Colon (tissue), 2 donors: ENCODE measurements around the gene TMEM170B.
"Not testable (repeated sequence)": the region's sequence is repeated elsewhere in the genome, so short reads cannot be mapped to it uniquely, and the experiment has no call there.

Experiments
- FAIRE-seq: peaks from 2 replicates; lab custom pipeline; 2012; peaks lifted over from hg19 to GRCh38; lab: Jason Lieb, UNC
- donor health status: control.
- donor health status: control.

Gene TMEM170B

GRCh38 chr6:11528996-11529395 is 8.6 kb upstream of the TMEM170B start:
- no peak for FAIRE-seq

DNA sequence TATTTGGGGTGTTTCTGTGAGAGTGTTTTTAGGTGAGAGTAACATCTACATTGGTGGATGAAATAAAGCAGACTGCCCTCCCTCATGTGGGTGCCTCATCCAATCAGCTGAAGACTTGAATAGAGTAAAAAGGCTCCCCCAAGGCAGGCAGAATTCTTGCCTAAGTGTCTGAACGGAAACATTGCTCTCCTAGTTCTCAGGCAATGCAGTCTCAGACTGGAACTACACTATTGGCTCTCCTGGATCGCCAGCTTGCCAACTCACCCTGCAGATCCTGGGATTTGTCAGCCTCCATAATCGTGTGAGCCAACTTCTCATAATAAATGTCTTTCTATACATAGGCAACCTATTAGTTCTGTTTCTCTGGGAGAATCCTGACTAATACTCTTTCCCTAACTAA is 5.5 kb upstream of the TMEM170B start:
- no peak for FAIRE-seq

GRCh38 chr6:11534561-11534960 is 3.0 kb upstream of the TMEM170B start:
- FAIRE-seq, result no peak

GRCh38 chr6:11535801-11536230 is 1.7 kb upstream of the TMEM170B start:
- FAIRE-seq, result no peak

GRCh38 chr6:11536795-11537194 is 754 bp upstream of the TMEM170B start:
- FAIRE-seq, result no peak

DNA sequence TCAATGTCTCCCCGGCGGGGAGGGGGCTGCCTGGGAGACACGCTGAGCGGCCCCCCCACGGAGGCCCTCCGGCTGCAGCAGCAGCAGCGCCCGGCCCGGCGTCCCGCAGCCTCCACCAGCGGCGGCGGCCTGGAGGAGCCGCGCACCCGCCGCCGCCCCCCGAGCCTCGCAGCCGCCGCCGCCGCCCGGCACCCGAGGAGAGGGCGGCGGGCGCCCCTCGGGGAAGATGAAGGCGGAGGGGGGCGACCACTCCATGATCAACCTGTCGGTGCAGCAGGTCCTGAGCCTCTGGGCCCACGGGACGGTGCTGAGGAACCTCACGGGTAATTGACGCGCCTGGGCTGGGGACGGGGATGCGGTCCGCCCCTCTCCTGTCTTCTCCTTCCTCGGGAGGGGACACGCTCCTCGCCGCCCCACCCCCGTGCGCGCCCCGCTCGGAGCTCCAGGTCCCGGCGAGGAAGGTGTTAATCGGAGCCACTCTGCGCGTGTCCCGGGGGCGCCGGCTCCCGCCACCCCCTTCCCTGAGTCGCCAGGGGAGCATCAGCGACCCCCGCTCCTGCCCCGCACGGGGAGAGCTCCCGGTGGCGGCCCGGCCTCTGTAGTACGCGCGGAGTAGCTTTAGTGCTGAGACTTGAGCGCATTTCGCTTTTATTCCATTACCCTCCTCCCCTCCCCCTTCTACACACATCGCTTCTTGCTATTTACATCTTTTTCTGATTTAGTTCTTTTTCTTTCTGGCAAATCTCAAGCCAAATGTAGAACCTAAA is 686 bp downstream of the TMEM170B start:
- no peak for FAIRE-seq

GRCh38 chr6:11538819-11539468 is 1.4 kb downstream of the TMEM170B start:
- no peak for FAIRE-seq

DNA sequence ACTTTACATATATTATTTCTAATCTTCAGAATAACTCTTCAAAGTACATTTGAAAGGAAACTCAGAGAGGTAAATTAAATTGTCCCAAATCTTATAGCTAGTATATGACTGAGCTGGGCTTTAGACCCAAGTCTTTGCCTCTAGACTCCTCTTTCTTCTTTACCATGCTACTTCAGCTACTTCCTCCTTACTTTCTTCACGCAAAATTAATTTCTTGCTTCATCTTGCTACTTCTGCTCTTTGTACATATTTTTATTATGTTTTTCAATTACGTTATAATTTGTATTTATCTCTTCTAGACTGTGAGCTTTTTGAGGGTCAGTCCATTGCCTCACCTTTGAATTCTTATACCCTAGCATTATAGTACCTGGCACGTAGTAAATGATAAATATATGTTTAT is 5.3 kb downstream of the TMEM170B start:
- peak; percentile 28 for FAIRE-seq

DNA sequence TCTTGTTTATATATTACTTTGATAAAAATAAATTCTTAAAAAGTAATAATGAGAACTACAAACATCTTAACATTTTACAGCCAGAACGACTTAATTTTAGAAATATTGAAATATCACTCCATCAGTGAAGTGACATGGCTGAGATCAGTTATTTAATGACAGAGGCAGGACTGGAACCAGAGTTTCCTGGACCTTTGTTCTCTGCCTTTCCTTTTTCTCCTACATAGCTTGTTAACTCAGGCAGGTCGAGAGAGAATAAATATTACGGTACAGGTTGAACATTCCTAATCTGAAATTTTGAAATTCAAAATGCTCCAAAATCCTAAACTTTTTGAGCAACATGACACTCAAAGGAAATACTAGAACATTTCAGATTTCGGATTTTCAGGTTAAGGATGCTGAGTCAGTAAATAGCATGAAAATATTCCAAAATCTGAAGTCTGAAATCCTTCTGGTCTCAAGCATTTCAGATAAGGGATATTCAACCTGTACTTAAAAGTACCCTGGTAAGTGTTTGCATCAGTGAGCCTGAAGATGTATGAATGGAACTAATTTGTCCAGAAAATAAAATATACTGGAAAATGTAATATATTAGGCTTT is 6.5 kb downstream of the TMEM170B start:
- no peak for FAIRE-seq

DNA sequence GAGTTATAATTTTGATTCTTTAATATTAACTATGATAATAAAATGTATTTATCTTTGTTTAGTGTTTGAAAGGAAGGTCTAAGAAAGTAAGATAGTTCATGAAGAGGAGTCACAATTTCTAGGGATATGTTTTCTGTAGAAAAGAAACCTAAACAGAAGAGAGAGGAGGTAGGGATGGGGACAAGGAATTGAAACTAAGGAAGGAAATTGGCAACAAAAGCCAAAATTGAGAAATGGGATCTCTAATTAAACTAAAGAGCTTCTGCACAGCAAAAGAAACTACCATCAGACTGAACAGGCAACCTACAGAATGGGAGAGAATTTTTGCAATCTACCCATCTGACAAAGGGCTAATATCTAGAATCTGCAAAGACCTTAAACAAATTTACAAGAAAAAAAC is 10.3 kb downstream of the TMEM170B start:
- not testable (repeated sequence) for FAIRE-seq

DNA sequence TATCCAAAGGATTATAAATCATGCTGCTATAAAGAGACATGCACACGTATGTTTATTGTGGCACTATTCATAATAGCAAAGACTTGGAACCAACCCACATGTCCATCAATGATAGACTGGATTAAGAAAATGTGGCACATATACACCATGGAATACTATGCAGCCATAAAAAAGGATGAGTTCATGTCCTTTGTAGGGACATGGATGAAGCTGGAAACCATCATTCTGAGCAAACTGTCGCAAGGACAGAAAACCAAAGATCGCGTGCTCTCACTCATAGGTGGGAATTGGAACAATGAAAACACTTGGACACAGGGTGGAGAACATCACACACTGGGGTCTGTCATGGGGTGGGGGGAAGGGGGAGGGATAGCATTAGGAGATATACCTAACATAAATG is 11.0 kb downstream of the TMEM170B start:
- FAIRE-seq, result not testable (repeated sequence)

DNA sequence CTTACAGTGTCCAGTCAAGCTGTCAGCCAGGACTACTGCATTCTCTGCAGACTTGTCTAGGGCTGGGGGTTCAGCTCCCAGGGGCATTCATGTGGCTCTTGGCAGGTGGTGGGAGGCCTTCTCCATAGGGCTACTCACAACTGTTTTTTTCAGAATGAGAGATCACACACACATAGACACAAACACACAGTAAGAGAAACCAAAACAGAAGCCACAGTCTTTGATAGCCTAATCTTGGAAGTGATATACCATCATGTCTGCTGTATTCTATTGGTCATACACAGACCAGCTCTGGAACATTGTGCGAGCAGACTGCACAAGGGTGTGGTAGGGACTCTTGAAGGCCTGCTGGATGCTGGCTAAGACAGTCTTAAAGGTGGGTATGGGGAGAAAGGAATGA is 13.5 kb downstream of the TMEM170B start:
- FAIRE-seq, result no peak

GRCh38 chr6:11552442-11552841 is 14.9 kb downstream of the TMEM170B start:
- no peak for FAIRE-seq

DNA sequence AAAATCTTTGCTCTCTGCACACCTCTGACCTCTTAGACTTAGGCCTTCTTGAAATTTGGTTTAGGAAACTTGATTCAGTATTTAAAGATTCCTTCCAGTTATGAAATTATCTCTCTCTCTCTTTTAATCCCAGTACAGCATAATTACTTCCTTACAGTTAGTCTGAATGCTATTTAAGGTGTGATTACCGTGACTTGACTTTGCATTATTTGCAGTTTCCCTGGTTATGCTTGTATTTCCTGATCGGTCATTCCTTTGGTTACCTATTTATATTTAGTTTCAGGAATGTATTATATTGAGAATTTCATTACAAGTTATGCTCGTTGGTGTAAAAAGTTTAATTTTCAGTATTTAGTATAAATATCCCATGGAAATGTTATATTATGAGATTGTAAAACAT is 16.3 kb downstream of the TMEM170B start:
- no peak for FAIRE-seq

- no peak for FAIRE-seq
These were observed 18.8 kb downstream of the TMEM170B start for GRCh38 chr6:11556309-11556708.

GRCh38 chr6:11563793-11564192 is 26.2 kb downstream of the TMEM170B start:
- FAIRE-seq, result no peak

DNA sequence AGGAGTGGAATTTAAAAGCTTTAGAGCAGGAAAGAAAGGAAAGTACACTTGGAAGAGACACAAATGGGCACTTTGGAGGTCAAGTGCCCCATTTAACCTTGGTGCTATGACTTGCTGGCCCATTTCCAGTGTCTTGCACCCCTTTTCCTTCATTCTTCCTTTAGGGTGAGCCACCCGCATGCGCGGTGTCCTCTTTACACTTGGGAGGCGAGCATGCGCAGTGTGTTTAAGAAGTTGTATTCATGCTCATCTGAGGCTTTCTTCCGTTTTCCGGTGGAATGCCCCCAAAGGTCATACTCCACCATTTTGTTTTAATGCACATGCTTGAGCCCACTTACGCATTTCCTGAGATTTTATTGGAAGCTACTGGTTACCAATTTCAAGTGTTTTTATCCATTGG is 29.1 kb downstream of the TMEM170B start:
- FAIRE-seq, result no peak

DNA sequence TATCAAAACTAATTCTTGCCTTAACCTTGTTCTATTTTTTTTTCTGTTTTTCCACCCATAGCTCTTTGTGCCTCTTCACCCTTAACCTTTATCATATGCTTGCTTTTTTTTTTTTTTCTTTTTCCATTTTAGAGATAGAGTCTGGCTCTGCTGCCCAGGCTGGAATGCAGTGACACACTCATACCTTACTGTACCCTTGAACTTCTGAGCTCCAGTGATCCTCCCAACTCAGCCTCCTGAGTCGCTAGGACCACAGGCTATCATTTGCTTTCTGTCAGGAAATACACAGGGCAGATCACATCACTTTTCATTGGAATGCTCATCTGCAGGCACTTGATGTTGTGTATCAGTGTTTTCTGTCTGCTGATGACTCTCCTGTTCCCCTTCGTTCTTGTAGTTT is 33.5 kb downstream of the TMEM170B start:
- no peak for FAIRE-seq

- no peak for FAIRE-seq
These were observed 38.0 kb downstream of the TMEM170B start for GRCh38 chr6:11575408-11576033.

- no peak for FAIRE-seq
These were observed 43.3 kb downstream of the TMEM170B start for GRCh38 chr6:11580686-11581405.

- FAIRE-seq, result no peak
These were observed 46.7 kb downstream of the TMEM170B start for GRCh38 chr6:11584244-11584643.

DNA sequence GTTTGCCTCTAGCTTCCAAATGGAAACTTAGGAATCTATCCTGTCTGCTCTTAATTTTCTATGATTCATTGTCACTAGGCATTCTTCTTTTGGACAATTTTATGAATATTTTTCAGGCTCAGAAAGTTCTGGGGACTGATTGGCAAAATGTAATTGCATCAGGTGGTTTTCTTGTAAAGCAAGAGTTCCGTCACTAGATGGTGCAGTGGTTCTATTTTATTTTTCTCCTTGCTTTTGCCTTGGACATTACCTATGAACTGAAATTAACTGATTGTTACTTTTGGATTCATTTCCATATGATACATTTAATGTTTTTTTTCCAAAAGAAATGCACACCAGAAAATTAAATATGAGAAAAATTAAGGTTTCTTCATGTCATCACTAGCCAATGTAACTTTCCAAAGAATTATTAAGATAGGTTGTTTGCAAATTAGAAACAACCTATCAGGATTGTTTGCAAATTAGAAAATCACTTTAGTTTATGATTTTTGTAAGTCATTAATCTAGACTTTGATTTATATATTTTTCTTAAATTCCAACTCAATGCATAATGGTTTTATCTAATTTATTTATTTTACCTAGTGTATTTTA is 48.0 kb downstream of the TMEM170B start:
- FAIRE-seq, result no peak
